ENCODE data around the gene MEGF9. TPM values are rescaled to one million over a fixed set of nuclear protein-coding genes. Genes with fewer than 3 reads are reported as not detected.
A peak's percentile ranks its signal among the peaks of the same experiment; 100 is the strongest.

The MEGF9 gene
- total RNA-seq, 4 donors from 2014 or later, result 65.2 to 194 (median 138) TPM

DNA sequence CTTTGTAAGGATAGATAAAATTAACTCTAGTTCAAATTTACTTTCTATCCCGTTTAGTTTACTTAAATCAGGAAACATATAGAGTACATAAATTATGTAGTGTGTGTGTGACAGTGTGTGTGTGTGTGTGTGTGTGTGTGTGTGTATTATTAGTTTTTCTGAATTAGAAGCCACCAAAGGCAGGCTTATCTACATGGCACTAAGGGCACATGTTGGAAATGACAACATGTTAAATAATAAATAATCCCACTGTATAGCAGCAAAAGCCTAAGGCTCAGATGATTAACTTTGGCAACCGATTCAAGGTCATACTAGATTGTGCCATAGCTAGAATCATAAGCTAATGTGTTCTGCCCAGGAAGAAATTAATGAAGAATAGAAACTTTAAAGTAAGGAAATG, 54.6 kb downstream of the MEGF9 start:
- intact Hi-C loops (cut with DNase I), result no loop called here
- Histone ChIP-seq H3K36me3 (no peaks in the 10 kb centered on the region), H3K4me1 (peaks cover 17 to 35% of the 10 kb centered on the region in 2 donors), H3K27ac (peak overlapping the region in 2 of 3 donors; percentile 31 to 63), H3K27me3 (no peaks in the 10 kb centered on the region), H3K9me3 (no peaks in the 10 kb centered on the region), H3K4me3 (replicated peaks in 1 of 3) (no peak overlapping the region)
- DNase-seq, result no peak
- WGBS, 2 donors, result 80 to 84% methylated on average over 2 of the region's 2 CpGs
- TF ChIP-seq CTCF (IDR thresholded peaks at IDR 0.05) (no peak), POLR2A (IDR thresholded peaks at IDR 0.05) (no peak)

GRCh38 chr9:120659209-120659608, 55.1 kb downstream of the MEGF9 start:
- Histone ChIP-seq H3K9me3 (no peaks in the 10 kb centered on the region), H3K4me3 (replicated peaks in 1 of 3) (no peak overlapping the region), H3K27ac (peak overlapping the region in 1 of 3 donors; percentile 21), H3K36me3 (no peaks in the 10 kb centered on the region), H3K4me1 (peaks cover 17 to 31% of the 10 kb centered on the region in 2 donors), H3K27me3 (no peaks in the 10 kb centered on the region)
- DNase-seq, result peak in 1 of 2 donors; percentile 26
- intact Hi-C loops (cut with DNase I), result no loop called here
- no peak for TF ChIP-seq CTCF (IDR thresholded peaks at IDR 0.05)
- no peak for TF ChIP-seq POLR2A (IDR thresholded peaks at IDR 0.05)
- 39 to 40% methylated on average over 3 of the region's 3 CpGs for WGBS, 2 donors

GRCh38 chr9:120655005-120655622, 59.2 kb downstream of the MEGF9 start:
- Histone ChIP-seq H3K4me1 (peaks cover 6 to 13% of the 10 kb centered on the region in 2 donors), H3K27ac (no peak overlapping the region), H3K27me3 (no peaks in the 10 kb centered on the region), H3K36me3 (no peaks in the 10 kb centered on the region), H3K4me3 (replicated peaks in 1 of 3) (no peak overlapping the region), H3K9me3 (no peaks in the 10 kb centered on the region)
- 88 to 92% methylated on average over 4 of the region's 4 CpGs for WGBS, 2 donors
- intact Hi-C loops (cut with DNase I), result no loop called here
- TF ChIP-seq CTCF (IDR thresholded peaks at IDR 0.05) (no peak), POLR2A (IDR thresholded peaks at IDR 0.05) (no peak)
- no peak for DNase-seq

DNA sequence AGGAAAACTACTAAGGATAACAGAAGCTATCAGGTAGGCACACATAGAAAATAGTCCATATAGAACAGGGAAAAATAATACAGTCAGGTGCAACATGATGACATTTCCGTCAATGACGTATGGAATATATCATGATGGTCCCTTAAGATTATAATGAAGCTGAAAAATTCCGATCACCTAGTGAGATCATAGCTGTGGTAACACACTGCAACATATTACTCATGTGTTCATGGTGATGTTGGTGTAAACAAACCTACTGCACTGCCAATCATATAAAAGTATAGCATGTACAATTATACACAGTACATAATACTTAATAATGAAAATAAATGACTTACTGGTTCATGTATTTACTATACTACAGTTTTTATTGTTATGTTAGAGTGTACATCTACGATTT, 60.0 kb downstream of the MEGF9 start:
- WGBS, 2 donors, result 94 to 96% methylated on average over 4 of the region's 4 CpGs
- Histone ChIP-seq H3K9me3 (no peaks in the 10 kb centered on the region), H3K36me3 (no peaks in the 10 kb centered on the region), H3K4me1 (peaks cover 6 to 11% of the 10 kb centered on the region in 2 donors), H3K27ac (no peak overlapping the region), H3K27me3 (no peaks in the 10 kb centered on the region), H3K4me3 (replicated peaks in 1 of 3) (no peak overlapping the region)
- TF ChIP-seq CTCF (IDR thresholded peaks at IDR 0.05), result no peak
- no peak for TF ChIP-seq POLR2A (IDR thresholded peaks at IDR 0.05)
- DNase-seq, result no peak
- intact Hi-C loops (cut with DNase I), result no loop called here

DNA sequence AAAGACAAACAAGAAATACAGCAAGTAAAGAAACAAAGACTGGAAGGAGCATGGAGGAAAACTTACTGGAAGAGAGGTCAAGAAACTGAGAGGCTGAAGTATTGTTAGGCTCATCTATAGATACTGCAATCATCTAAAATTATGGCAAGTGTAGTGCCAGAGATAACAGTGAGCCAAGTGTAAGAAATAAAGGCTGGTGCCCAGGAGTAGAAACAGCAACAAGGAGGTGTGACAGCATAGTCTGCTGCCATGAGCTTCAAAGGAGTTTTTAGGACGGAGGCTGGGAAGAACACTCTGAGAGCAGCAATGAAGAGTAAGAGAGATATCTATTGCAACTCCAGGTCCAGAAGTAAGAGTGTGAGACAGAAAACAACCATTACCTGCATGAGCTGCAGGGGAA, 60.5 kb downstream of the MEGF9 start:
- no peak for DNase-seq
- H3K27ac ChIP-seq, result no peak overlapping the region
- H3K9me3 ChIP-seq, result no peaks in the 10 kb centered on the region
- no peaks in the 10 kb centered on the region for H3K36me3 ChIP-seq
- H3K4me3 ChIP-seq (replicated peaks in 1 of 3), result no peak overlapping the region
- TF ChIP-seq CTCF (IDR thresholded peaks at IDR 0.05) (no peak), POLR2A (IDR thresholded peaks at IDR 0.05) (no peak)
- 95 to 96% methylated on average over 1 of the region's 1 CpG for WGBS, 2 donors
- H3K4me1 ChIP-seq, result peaks cover 2 to 6% of the 10 kb centered on the region in 2 donors
- no peaks in the 10 kb centered on the region for H3K27me3 ChIP-seq
- intact Hi-C loops (cut with DNase I), result no loop called here

Data from thyroid gland (tissue), 4 donors.